ENCODE data around the gene TMEFF1. TPM values are rescaled to one million over a fixed set of nuclear protein-coding genes. Genes with fewer than 3 reads are reported as not detected.

TMEFF1 gene
- total and polyA plus RNA-seq, 2 donors (not counting 1 experiment from before 2014, with no cell fraction given): 1.1 to 2.5 TPM

- H3K27ac ChIP-seq (ENCODE audit: insufficient read depth, low read length): no peak overlapping the region
- no peaks in the 10 kb centered on the region for H3K36me3 ChIP-seq (ENCODE audit: control insufficient read depth, insufficient read depth, low read length)
- no peaks in the 10 kb centered on the region for H3K79me2 ChIP-seq (ENCODE audit: control insufficient read depth, insufficient read depth, low read length)
- no peak overlapping the region for H3K4me2 ChIP-seq (ENCODE audit: extremely low read depth, insufficient read depth, low read length)
- peaks cover 3% of the 10 kb centered on the region for H3K4me1 ChIP-seq (ENCODE audit: control insufficient read depth, extremely low read depth, insufficient read depth, low read length)
- no peak overlapping the region for H3K9ac ChIP-seq (ENCODE audit: insufficient read depth, low read length)
- no peak for DNase-seq (ENCODE audit: low read depth in 2 of 2)
- no peaks in the 10 kb centered on the region for H4K20me1 ChIP-seq (ENCODE audit: control insufficient read depth, extremely low read depth, insufficient read depth, low read length)
- TF ChIP-seq EZH2 (IDR thresholded peaks at IDR 0.05; ENCODE audit: low read length, missing control alignments) (no peak), CTCF (conservative IDR thresholded peaks at IDR 0.05 in 1 of 2, IDR thresholded peaks at IDR 0.05 in 1 of 2; ENCODE audit: low read depth in 1 of 2, low read length in 2 of 2) (no peak)
- H3K27me3 ChIP-seq (ENCODE audit: control insufficient read depth, insufficient read depth, low read length): no peaks in the 10 kb centered on the region
- H3K9me3 ChIP-seq (ENCODE audit: control insufficient read depth, insufficient read depth, low read depth, low read length): no peaks in the 10 kb centered on the region
- H2AFZ ChIP-seq (ENCODE audit: low read length): no peak overlapping the region
- H3K4me3 ChIP-seq (replicated peaks in 1 of 4; ENCODE audit: control extremely low read depth in 1 of 4, insufficient read depth in 1 of 4, low read depth in 3 of 4, low read length in 4 of 4): no peak overlapping the region
Measured at GRCh38 chr9:100584951-100585350, 112.0 kb downstream of the TMEFF1 start.

- no peak overlapping the region for H3K4me2 ChIP-seq (ENCODE audit: extremely low read depth, insufficient read depth, low read length)
- no peak overlapping the region for H2AFZ ChIP-seq (ENCODE audit: low read length)
- no peaks in the 10 kb centered on the region for H3K9me3 ChIP-seq (ENCODE audit: control insufficient read depth, insufficient read depth, low read depth, low read length)
- H3K27ac ChIP-seq (ENCODE audit: insufficient read depth, low read length): no peak overlapping the region
- TF ChIP-seq EZH2 (IDR thresholded peaks at IDR 0.05; ENCODE audit: low read length, missing control alignments) (no peak), CTCF (conservative IDR thresholded peaks at IDR 0.05 in 1 of 2, IDR thresholded peaks at IDR 0.05 in 1 of 2; ENCODE audit: low read depth in 1 of 2, low read length in 2 of 2) (no peak)
- H4K20me1 ChIP-seq (ENCODE audit: control insufficient read depth, extremely low read depth, insufficient read depth, low read length): no peaks in the 10 kb centered on the region
- H3K27me3 ChIP-seq (ENCODE audit: control insufficient read depth, insufficient read depth, low read length): no peaks in the 10 kb centered on the region
- no peaks in the 10 kb centered on the region for H3K79me2 ChIP-seq (ENCODE audit: control insufficient read depth, insufficient read depth, low read length)
- H3K4me1 ChIP-seq (ENCODE audit: control insufficient read depth, extremely low read depth, insufficient read depth, low read length): peaks cover 11% of the 10 kb centered on the region
- H3K36me3 ChIP-seq (ENCODE audit: control insufficient read depth, insufficient read depth, low read length): no peaks in the 10 kb centered on the region
- H3K4me3 ChIP-seq (replicated peaks in 1 of 4; ENCODE audit: control extremely low read depth in 1 of 4, insufficient read depth in 1 of 4, low read depth in 3 of 4, low read length in 4 of 4): no peak overlapping the region
- no peak overlapping the region for H3K9ac ChIP-seq (ENCODE audit: insufficient read depth, low read length)
- no peak for DNase-seq (ENCODE audit: low read depth in 2 of 2)
Measured at GRCh38 chr9:100586093-100586492, 113.1 kb downstream of the TMEFF1 start.

- peak in 1 of 2 donors; percentile 86 for DNase-seq (ENCODE audit: low read depth in 2 of 2)
- Histone ChIP-seq H3K9ac (ENCODE audit: insufficient read depth, low read length) (no peak overlapping the region), H3K4me2 (ENCODE audit: extremely low read depth, insufficient read depth, low read length) (no peak overlapping the region), H2AFZ (ENCODE audit: low read length) (no peak overlapping the region), H3K4me3 (replicated peaks in 1 of 4; ENCODE audit: control extremely low read depth in 1 of 4, insufficient read depth in 1 of 4, low read depth in 3 of 4, low read length in 4 of 4) (no peak overlapping the region), H3K79me2 (ENCODE audit: control insufficient read depth, insufficient read depth, low read length) (no peaks in the 10 kb centered on the region), H3K4me1 (ENCODE audit: control insufficient read depth, extremely low read depth, insufficient read depth, low read length) (peaks cover 12% of the 10 kb centered on the region), H3K27me3 (ENCODE audit: control insufficient read depth, insufficient read depth, low read length) (no peaks in the 10 kb centered on the region), H3K9me3 (ENCODE audit: control insufficient read depth, insufficient read depth, low read depth, low read length) (no peaks in the 10 kb centered on the region), H3K27ac (ENCODE audit: insufficient read depth, low read length) (no peak overlapping the region), H4K20me1 (ENCODE audit: control insufficient read depth, extremely low read depth, insufficient read depth, low read length) (no peaks in the 10 kb centered on the region), H3K36me3 (ENCODE audit: control insufficient read depth, insufficient read depth, low read length) (no peaks in the 10 kb centered on the region)
- no peak for TF ChIP-seq EZH2 (IDR thresholded peaks at IDR 0.05; ENCODE audit: low read length, missing control alignments)
Measured at GRCh38 chr9:100587375-100587774, 114.4 kb downstream of the TMEFF1 start.
